Stimulated activated CD8-positive, alpha-beta memory T cell treated with anti-CD3 and anti-CD28 coated beads, Interleukin-12 subunit alpha, Interleukin-12 subunit beta, amount 100 ng/mL, for 4 hours (primary cell): ENCODE measurements around the gene GTF2H2.
"Not testable (repeated sequence)": the region's sequence is repeated elsewhere in the genome, so short reads cannot be mapped to it uniquely, and the experiment has no call there.

Source experiments
- DNase-seq: peaks from one replicate; pipeline ENCODE4 v3.0.0-alpha.2; 2020; ENCODE audit warnings: low read depth

GTF2H2 gene

DNA sequence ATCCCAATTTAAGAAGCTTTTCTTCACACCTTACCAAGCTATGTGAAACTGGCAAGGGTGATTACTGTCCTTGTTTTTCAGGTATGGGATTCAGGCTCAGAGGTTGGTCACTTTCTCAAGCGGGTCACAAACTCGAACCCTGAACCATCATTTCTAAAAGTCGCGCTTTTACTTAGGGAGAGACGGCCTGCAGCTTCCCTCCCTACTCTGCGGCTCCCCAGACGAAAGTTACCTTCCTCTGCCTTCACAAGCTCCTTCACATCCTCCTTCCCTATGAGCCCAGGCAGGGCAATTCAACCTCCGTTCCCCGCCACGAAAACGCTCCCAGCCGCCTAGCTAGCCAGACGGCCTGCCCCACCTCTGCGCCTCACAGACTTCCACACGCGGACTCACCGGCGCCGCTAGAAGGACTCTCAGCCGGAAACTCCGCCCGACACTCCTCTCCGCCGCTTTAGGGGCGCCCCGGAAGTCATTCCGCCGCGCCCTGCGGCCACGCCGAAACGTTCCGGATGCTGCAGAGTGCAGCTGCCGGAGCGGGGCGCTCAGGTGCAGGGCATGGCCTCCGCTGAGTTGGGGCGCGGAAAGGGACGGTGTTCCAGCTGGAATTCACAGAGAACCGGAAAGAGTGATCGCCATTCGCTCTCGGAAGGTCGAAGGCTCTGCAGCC is at the start of gene GTF2H2:
Gene GTF2H2, minus strand, starts transcription at position 415 of the 667 bp plus-strand sequence. CDS start 4,913 bp downstream, outside the sequence.
- not testable (repeated sequence) for DNase-seq

DNA sequence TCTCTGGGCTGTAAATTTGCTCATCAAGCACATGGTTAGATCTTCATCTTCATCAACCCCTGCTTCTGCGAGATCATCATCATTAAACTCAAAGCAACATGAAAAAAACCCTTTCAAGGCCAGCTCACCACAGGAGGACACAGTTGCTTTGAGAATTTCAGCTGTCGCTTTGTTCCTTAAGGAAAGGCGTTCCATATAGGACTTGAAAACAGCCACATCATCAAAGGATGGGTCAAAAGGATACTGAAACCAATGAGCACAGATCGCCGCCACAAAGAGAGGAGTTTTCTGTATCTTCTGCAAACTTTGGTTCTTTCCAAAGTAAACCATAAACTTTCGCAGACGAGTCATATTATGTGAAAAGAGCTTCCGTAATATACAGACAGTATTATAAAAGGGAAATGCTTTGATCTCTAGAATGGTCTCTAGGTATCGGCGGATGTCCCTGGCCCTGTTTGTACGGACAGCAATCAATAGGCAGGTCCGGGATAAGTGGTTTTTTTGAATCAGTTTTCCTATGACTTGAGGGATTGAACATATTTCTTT is 42.3 kb upstream of the GTF2H2 start:
- not testable (repeated sequence) for DNase-seq

DNA sequence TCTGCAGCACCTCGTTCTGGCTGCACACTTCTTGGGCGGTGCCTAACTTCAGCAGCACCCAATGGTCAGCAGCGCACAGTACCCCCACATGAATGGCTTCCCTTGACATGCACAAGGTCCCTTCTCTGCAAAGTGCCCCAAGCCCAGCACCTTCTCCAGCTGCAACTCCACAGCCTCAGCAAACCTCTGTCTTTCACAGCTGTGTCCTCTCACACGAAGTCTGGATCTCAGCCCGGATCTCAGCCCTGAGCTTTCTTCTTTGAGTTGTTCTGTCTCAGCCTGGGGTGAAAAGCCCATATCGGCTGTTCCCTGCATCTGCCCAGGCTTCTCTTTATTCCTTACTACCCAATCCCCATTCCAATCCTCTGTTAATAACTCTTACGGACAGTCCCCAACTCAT is 32.5 kb upstream of the GTF2H2 start:
- not testable (repeated sequence) for DNase-seq

DNA sequence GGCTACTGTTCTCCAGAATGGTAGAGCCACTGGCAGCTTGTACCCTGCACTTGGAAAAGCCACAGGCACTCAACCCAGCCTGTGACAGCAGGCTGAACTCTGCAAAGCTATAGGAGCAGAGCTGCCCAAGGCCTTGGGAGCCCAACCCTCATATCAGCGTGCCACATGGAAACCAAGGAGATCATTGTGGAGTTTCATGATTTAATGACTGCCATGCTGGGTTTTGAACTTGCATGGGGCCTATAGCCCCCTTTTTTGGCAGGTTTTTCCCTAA is 30.4 kb upstream of the GTF2H2 start:
- not testable (repeated sequence) for DNase-seq

DNA sequence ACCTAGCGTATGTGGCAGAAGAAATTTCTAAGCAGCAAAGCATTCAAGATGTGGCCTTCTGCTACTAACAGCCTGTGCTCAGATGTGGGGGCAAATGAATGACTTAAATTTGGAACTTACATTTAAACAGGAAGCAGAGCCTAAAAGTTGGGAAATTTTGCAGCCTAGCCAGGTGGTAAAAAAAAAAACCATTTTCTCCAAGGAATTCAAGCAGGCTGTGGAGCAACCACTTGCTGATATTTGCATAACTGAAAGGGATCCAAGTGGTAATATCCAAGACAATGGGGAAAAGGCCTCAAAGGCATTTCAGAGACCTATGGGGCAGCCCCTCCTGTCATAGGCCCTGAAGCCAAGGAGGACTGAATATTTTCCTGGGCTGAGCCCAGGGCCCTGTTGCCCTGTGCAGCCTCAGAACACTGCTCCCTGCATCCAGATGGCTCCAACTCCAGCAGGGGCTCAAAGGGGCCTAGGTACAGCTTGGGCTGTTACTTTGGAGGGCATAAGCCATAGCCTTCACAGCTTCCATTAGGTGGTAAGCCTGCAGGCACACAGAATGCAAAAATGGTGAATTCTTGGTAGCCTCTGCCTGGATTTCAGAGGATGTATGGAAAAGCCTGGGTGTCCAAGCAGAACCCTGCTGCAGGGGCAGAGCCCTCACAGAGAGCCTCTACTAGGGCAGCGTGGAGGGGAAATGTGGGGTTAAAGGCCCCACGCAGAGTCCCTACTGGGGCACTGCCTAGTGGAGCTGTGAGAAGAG is 29.9 kb upstream of the GTF2H2 start:
- not testable (repeated sequence) for DNase-seq

DNA sequence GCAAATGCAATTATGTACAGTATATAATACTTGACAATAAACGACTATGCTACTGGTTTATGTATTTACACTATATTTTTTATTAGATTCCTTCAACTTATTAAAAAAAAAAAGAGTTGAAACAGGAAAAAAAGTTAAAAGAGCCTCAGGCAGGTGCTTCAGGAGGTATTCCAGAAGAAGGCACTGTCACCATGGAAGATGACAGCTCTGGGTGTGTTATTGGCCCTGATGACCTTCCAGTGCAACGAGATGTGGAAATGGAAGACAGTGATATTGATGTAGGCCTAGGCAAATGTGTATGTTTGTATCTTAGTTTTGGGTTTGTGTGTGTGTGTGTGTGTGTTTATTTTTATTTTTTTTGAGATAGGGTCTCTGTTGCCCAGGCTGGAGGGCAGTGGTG is 22.3 kb upstream of the GTF2H2 start:
- DNase-seq, result not testable (repeated sequence)

DNA sequence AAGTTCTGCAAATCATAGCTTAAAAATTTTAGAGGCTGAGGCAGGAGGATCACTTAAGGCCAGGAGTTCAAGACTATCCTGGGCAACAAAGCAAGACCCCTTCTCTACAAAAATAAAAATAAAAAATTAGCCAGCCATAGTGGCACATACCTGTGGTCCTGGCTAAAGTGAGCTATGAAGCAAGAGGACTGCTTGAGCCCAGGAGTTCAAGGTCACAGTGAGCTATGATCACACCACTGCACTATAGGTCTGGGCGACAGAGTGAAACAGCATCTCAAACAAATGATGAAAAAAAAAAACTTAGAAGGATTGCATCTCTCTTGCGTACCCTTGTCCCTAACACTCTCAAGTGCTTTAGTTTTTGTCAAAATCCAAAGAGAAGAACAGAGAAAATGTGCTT is 21.3 kb upstream of the GTF2H2 start:
- DNase-seq, result not testable (repeated sequence)

DNA sequence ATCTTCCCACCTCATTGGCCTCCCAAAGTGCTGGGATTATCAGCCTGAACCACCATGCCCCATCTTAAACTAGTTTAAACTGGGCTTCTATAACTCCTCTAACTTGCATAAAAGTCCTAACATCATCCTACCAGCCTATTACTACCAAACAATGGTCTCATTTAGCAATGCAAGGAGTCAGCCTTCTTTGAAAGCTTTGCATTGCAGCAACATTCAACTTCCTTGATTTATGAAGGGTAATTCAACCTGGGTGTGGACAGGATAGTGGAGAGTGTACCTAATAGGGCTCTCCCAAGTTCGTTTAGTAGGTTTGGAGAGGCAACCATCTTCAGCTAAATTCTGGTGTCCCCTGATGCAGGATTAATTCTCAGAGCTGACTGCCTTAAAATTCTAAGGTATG is 18.7 kb upstream of the GTF2H2 start:
- not testable (repeated sequence) for DNase-seq

DNA sequence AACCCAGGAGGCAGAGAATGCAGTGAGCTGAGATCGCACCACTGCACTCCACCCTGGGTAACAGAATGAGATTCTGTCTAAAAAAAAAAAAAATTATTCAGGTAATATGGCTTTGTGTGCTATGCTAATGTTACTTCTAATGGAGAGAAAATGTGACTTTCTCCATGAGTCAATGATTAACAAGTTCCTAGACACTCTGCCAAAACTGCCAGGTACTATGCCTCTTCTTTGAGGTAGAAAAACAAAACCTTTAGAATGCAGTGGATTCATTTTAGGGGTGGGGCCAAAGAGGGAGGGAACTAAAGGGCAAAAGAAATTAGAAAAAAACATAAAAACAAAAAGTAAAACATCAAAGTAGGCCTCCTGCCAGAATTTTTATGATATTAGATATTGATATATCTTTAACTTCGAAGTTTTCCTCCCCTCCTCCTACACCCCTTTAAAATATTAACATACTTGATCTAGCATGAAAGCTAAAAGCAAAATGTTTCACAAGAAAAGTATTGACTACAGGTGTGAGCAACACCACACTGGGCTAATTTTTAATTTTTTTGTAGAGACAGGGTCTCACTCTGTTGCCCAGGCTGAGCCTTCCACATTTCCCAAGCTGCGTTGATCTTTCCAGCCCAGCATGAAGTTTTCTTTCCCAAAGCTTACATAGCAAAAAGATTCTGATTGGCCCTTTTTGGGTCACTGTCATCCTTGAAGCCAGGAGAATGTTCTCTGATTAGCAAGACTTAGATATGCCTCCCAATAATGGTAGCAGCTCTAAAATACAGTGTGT is 17.0 kb upstream of the GTF2H2 start:
- DNase-seq, result not testable (repeated sequence)

DNA sequence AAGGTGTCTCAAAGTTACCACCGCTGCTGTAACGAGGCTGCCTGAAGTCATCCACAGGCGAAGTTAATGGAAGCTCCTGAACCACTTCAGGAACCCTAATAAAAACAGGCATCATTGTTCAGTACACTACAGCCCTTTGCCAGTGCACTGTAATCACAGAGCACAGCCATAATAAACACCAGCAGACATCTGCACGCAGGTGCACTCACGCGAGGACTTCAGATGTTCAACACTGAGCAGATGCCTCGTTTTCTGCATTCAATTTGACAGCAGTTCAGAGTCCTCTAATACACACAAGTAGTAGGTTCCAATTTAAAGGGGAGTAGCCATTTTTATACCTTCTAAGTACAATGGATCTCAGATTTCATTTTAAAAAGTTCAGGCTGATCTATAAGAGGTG is 15.4 kb upstream of the GTF2H2 start:
- DNase-seq, result not testable (repeated sequence)

DNA sequence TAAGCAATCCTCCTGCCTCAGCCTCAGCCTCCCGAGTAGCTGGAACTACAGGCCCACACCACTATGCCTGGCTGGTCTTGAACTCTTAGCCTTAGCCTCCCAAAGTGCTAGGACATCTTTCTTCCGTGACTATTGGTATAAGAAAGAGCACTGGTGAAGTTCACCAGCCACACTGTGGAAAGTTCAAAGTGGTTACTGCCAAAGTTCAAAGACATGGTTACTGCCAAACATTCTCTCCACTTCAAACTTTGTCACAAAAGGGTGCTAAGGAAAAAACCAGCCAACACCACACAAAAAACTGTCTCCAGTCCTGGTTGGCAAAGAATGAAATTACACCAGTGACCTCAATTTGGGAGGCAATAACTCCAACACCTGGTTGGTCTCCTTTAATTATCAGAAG is 14.9 kb upstream of the GTF2H2 start:
- DNase-seq, result not testable (repeated sequence)

DNA sequence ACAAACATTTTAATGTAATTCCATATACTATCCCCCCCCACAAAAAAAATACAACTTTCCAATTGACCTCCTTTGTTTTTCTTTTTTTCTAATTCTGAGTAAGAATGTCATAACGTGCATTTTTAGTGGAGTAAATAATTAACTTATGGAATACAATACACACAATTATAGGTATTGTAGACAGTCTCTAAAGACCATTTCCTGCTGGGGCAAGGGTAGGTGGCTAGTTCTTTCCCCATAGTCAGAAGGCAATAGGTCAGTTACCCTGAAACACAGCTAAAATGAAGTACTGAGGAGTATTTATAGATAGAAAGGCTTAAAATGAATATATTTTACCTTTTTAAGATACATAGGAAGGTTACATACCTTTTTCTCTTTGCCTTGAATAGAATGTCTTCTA is 6.2 kb downstream of the GTF2H2 start:
- DNase-seq, result not testable (repeated sequence)

DNA sequence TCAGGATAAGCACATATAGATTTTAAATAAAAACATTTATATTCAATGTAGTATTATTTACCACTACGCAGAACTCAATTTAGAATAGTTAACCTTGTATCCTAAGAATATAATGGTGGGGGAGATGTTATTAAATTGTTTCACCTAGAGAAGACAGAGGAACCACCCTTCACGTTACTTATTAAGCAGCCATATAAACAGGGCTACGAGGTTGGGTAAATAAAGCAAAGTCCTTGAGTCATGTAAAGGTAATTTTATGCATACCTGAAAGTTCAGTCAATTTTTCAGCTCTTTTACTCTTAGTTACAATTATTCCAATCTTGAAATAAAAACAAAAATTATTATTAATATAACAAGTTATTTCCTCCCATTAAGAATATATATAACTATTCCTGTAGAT is 8.1 kb downstream of the GTF2H2 start:
- not testable (repeated sequence) for DNase-seq

DNA sequence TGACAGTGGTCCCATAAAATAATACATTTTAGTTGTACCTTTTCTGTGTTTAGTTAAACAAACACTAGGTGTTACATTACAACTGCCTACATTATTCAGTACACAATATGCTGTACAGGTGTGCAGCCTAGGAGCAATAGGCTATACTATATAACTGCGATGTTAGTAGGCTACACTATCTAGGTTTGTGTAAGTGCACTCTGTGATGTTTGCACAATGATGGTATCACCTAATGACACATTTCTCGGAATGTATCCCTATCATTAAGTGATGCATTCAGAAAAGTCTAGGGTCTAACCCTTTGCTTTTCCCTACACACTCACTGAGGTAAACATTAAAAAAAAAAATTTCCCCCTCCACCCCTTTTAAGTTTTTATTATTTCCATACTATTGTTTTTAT is 22.7 kb downstream of the GTF2H2 start:
- DNase-seq, result not testable (repeated sequence)

DNA sequence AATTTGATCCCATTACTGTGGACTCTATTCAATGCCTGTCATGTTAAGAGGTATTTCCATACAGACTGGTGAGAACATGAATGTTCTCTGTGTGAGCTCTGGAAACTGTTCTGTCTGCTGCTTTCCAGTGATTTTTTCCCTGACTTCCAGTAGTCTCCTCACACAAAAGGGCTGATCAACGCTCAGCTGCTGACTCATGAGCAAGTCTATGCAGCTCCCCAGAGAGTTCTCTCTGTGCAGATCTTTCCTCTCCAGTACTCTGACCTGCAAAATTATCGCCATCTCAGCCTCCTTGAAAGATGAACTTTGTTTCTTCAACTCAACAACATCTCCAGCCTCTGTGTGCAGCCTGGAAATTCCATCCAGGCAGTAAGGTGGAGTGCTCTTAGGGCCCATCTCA is 23.3 kb downstream of the GTF2H2 start:
- not testable (repeated sequence) for DNase-seq

DNA sequence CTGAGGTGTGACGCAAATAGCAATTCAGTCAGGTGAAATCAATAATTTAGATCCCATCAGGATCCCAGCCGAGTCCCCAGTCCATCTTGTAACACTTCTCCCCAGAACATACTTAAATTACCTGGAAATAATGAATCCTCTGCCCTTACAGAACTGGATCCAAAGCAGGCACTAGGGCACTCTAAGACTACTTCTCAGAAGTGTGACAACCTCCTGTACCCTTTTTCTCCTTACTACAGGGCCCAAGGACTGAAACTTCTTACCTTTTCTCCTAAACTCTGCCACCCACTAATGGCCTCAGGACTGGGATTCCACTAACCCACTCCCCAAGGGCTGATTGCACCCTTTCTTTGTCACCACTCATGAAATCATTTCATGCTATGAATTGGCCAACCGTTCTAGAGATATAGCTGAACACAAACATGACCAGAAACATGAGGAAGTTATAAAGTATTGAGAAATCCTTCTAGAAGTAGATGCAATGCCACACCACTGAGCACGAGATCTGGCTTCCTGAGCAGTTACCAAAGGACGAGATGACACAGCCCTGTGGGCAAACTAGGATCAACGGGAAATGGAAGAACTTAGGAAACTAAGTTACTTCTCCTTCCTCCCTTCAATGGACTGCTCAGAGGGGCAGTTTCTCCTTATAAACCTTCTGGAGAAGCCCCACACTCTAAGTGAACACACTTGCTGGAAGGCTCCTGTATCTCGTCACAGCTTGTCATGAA is 36.3 kb downstream of the GTF2H2 start:
- not testable (repeated sequence) for DNase-seq

DNA sequence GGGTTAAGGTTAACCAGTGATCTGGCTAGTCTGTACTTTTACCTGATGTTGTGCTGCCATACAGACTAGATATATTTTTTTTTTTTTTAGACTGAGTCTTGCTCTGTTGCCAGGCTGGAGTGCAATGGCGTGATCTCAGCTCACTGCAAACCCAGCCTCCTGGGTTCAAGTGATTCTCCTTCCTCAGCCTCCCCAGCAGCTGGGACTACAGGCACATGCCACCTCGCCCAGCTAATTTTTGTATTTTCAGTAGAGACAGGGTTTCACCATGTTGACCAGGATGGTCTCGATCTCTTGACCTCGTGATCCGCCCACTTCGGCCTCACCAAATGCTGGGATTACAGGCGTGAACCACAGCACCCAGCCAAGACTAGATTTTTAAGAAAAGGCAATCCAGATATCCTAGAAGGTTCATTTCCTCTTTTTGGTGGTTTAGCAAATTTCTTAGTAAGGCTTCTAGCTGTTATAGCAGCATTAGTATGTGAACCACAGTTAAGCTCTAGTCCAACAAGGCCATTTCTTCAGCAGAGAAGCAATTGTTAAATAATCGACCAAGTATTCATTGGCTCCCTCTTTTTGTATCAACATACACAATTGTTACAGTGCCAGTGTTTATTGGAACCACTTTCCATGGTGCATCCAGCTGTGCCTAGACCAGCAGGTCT is 42.1 kb downstream of the GTF2H2 start, which contains the start of gene NAIP:
Gene NAIP, minus strand, starts transcription at position 51 of the 665 bp plus-strand sequence. CDS start 12,424 bp downstream, outside the sequence.
- not testable (repeated sequence) for DNase-seq

DNA sequence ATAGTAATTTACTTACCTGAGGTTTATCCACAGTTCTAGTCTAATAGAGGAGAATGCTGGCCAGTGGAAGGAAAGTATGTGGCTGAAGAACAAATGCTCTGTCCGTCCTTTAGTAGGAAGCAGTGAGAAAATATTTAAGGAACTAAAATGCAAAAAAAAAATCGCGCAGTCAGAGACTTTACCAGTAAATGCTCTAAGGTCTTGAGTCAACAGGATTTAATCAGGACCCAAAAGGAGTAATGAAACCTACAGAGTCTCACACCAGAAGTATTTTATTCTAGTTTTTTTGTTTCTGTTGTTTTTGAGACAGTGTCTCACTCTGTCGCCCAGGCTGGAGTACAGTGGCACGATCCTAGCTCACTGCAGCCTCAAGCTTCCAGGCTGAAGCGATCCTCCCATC is 46.8 kb downstream of the GTF2H2 start:
- DNase-seq, result not testable (repeated sequence)

DNA sequence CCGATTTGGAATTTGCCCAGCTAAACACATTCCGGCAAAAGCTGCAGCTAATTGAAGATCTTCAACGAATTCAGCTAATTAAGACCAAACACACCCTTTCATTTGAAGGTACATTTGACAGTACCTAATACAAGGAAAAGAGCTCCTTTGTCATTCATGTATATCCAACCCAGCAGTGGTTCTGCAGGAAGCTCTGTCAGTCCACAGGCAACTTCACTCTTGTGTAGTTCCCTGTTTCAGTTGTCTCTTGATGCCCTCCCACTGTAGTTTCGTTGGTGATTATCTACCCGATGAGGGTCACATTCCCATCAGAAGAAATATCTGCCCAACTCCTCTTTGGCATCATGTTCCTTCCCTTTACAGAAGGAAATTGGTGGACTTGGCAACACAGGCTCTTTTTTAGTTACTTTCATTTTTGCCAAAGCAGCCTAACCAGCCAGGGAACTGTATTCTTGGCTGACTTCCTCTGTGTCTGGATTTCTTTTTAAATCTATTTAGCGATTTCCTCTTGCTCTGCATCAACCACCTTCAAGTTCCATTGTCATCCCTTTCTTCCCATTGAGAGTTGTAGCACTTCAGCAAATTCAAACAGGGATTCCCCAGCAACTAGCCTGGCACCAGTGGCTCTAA is 49.0 kb downstream of the GTF2H2 start:
- DNase-seq, result not testable (repeated sequence)

DNA sequence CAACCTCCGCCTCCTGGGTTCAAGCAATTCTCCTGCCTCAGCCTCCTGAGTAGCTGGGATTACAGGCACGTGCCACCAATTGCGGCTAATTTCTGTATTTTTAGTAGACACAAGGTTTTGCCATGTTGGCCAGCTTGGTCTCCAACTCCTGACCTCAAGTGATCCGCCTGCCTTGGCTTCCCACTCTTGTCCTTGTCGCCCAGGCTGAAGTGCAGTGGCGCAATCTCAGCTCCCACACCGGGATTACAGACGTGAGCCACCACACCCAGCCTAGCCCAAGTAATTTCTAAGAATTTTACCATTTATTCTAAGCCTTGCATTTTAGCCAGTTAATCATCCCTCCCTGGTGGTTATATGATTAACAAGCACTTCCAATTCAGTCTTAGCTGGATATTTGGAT is 53.3 kb downstream of the GTF2H2 start:
- DNase-seq, result no peak

DNA sequence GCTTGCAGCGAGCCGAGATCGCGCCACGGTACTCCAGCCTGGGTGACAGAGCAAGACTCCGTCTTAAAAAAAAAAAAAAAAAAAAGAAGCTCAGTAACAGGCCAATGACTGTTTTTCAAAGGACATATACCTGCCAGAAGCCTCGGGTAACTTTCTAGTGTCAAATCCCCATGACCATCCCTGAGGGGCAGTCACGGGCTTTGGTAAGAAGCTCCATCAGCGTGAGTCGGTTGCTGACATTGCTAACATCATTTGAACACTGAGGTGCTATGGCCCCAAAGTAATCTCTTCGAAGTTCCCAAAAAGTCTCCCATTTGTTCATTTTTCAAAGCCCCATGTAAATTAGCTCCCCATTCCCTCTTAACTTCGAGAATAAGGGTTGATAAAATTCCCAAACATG is 53.9 kb downstream of the GTF2H2 start:
- DNase-seq, result no peak
